OCI-LY1 (cell line): ENCODE results near the gene PRKCA.
"Not testable (repeated sequence)": the region's sequence is repeated elsewhere in the genome, so short reads cannot be mapped to it uniquely, and the experiment has no call there.

Experiments
- H2AFZ ChIP-seq: fragments of 200-600 bp; sonication (generic), shearing (Covaris generic); 2 replicates; pipeline ENCODE4 v1.6.0; 2014; ENCODE audit warnings: antibody characterized with exemption, mild to moderate bottlenecking, low read length
- H3F3A ChIP-seq: fragments of 200-600 bp; sonication (generic), shearing (Covaris generic); 2 replicates; pipeline ENCODE4 v1.6.0; 2014; ENCODE audit warnings: mild to moderate bottlenecking, antibody characterized with exemption, low read length, moderate library complexity; ENCODE audit not compliant: insufficient read depth
- H3K27ac ChIP-seq: fragments of 200-600 bp; sonication (generic); 2 replicates; pipeline ENCODE4 v1.5.1; 2014; ENCODE audit warnings: low read length, mixed run types, mild to moderate bottlenecking, low read depth; ENCODE audit not compliant: poor library complexity, severe bottlenecking
- H3K27me3 ChIP-seq: fragments of 200-600 bp; sonication (generic); 2 replicates; pipeline ENCODE4 v1.6.0; 2014; ENCODE audit warnings: antibody characterized with exemption, mild to moderate bottlenecking, low read length, moderate library complexity; ENCODE audit not compliant: insufficient read depth
- H3K36me3 ChIP-seq: fragments of 200-600 bp; sonication (generic); 2 replicates; pipeline ENCODE4 v1.6.1; 2014; ENCODE audit warnings: mild to moderate bottlenecking, antibody characterized with exemption, low read length, moderate library complexity, mixed read lengths; ENCODE audit not compliant: insufficient read depth
- H3K4me1 ChIP-seq: fragments of 200-600 bp; sonication (generic); 2 replicates; pipeline ENCODE4 v1.5.1; 2014; ENCODE audit warnings: mild to moderate bottlenecking, low read length, moderate library complexity; ENCODE audit not compliant: insufficient read depth, severe bottlenecking
- H3K4me2 ChIP-seq: fragments of 200-600 bp; sonication (generic), shearing (Covaris generic); 2 replicates; pipeline ENCODE4 v1.6.1; 2014; ENCODE audit warnings: low read length
- H3K4me3 ChIP-seq: fragments of 200-600 bp; sonication (generic); 2 replicates; pipeline ENCODE4 v1.5.1; 2014; ENCODE audit warnings: low read length, low read depth, mild to moderate bottlenecking, mixed read lengths; ENCODE audit not compliant: poor library complexity, severe bottlenecking
- H3K79me2 ChIP-seq: fragments of 200-600 bp; shearing (Covaris generic); 2 replicates; pipeline ENCODE4 v1.6.1; 2016; ENCODE audit warnings: mixed run types, low read length, mixed read lengths; ENCODE audit not compliant: insufficient read depth
- H3K9ac ChIP-seq: fragments of 200-600 bp; sonication (generic), shearing (Covaris generic); 2 replicates; pipeline ENCODE4 v1.6.1; 2014; ENCODE audit warnings: mild to moderate bottlenecking, low read length, mixed read lengths
- H3K9me2 ChIP-seq: fragments of 200-600 bp; sonication (generic), shearing (Covaris generic); 2 replicates; pipeline ENCODE4 v1.6.1; 2014; ENCODE audit warnings: low read depth, mild to moderate bottlenecking, low read length, mixed read lengths
- H3K9me3 ChIP-seq: fragments of 200-600 bp; shearing (Covaris generic); 2 replicates; pipeline ENCODE4 v1.6.1; 2014; ENCODE audit warnings: low read length, mixed read lengths
- H4K20me1 ChIP-seq: fragments of 200-600 bp; sonication (generic), shearing (Covaris generic); 2 replicates; pipeline ENCODE4 v1.6.0; 2016; ENCODE audit warnings: mild to moderate bottlenecking, low read length; ENCODE audit not compliant: insufficient read depth
- EZH2 ChIP-seq: fragments of 200-600 bp; sonication (generic), shearing (Covaris generic); IDR thresholded peaks from 2 replicates; pipeline ENCODE4 v1.8.0; 2017; ENCODE audit warnings: borderline replicate concordance, mixed run types, mild to moderate bottlenecking, antibody characterized with exemption, low read length, moderate library complexity, mixed read lengths
- TF ChIP-seq, protein P1 (sequence below): fragments of 200-600 bp; sonication (generic), shearing (Covaris generic); IDR thresholded peaks from 2 replicates; pipeline ENCODE4 v1.5.1; 2017; ENCODE audit warnings: mild to moderate bottlenecking, antibody characterized with exemption, low read length, moderate library complexity, mixed read lengths

The PRKCA gene

DNA sequence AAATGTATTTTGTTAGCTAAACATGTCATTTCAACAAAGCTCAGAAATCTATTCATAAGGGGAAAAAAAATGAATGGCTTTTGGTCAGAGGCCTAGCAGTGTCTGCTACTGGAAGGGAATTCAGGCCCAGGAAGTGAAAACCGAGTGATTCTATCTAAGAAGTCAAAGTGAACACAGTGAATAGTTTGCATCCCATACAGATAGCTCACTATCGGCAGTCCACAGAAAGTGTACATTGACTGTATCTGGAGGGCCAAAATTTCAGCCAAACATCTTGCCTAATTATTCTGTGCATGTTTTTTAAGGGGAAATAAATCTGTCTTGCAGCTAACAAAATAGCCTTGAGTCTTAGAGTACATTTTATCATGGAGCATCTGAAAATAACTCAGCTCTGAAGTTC is 318.1 kb downstream of the PRKCA start:
- Histone ChIP-seq H3K4me2 (no peak overlapping the region), H3K79me2 (no peaks in the 10 kb centered on the region), H2AFZ (no peak overlapping the region), H3K36me3 (peaks cover 4% of the 10 kb centered on the region; the same call in 1 of the 2 replicates), H3K4me1 (peaks cover 4% of the 10 kb centered on the region), H3K9ac (no peak overlapping the region), H3K27me3 (no peaks in the 10 kb centered on the region), H4K20me1 (no peaks in the 10 kb centered on the region), H3K9me3 (no peaks in the 10 kb centered on the region), H3K27ac (no peak overlapping the region), H3K4me3 (no peak overlapping the region), H3K9me2 (no peaks in the 10 kb centered on the region), H3F3A (no peaks in the 10 kb centered on the region)
- no peak for TF ChIP-seq EZH2
- TF ChIP-seq, protein P1, sequence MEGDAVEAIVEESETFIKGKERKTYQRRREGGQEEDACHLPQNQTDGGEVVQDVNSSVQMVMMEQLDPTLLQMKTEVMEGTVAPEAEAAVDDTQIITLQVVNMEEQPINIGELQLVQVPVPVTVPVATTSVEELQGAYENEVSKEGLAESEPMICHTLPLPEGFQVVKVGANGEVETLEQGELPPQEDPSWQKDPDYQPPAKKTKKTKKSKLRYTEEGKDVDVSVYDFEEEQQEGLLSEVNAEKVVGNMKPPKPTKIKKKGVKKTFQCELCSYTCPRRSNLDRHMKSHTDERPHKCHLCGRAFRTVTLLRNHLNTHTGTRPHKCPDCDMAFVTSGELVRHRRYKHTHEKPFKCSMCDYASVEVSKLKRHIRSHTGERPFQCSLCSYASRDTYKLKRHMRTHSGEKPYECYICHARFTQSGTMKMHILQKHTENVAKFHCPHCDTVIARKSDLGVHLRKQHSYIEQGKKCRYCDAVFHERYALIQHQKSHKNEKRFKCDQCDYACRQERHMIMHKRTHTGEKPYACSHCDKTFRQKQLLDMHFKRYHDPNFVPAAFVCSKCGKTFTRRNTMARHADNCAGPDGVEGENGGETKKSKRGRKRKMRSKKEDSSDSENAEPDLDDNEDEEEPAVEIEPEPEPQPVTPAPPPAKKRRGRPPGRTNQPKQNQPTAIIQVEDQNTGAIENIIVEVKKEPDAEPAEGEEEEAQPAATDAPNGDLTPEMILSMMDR: no peak

DNA sequence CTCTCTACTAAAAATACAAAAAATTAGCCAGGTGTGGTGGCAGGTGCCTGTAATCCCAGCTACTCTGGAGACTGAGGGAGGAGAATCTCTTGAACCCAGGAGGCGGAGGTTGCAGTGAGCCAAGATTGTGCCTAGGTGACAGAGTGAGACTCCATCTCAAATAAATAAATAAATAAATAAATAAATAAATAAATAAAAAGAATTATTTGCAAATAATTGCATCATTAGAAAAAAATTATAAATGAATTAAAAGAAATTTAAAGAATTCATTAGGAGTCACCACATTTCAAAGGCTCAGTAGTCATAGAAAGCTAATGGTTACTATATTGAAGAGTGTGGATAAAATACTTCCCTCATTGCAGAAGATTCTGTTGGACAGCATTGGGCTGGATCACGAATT is 322.2 kb downstream of the PRKCA start:
- not testable (repeated sequence) for H3K27me3 ChIP-seq, H4K20me1 ChIP-seq

DNA sequence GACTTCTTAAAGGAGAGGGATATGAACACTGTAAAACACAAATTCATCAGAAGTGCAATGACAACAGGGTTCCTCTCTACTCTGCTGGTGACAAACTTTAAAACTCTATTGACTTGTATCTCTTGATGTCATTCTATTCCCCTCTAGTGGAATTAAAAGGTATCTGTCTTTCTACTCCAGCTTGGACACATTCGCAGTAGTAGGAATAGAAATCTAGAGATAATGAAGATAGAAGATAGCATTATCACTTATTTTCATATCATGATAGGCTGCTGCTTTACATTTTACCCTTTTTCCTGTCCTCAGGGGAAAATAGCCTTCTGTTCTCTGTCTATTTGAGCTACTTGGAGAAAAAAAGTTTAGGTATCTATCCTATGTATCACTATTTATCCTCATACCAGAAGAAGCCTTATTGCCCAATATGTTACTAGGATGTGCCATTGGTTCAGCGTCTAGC is 322.9 kb downstream of the PRKCA start:
- Histone ChIP-seq H3F3A (no peaks in the 10 kb centered on the region), H3K27me3 (no peaks in the 10 kb centered on the region), H3K4me1 (peaks cover 4% of the 10 kb centered on the region), H3K9me3 (no peaks in the 10 kb centered on the region), H3K9ac (no peak overlapping the region), H3K4me2 (no peak overlapping the region), H3K4me3 (no peak overlapping the region), H3K9me2 (no peaks in the 10 kb centered on the region), H3K27ac (no peak overlapping the region), H4K20me1 (no peaks in the 10 kb centered on the region), H3K79me2 (no peaks in the 10 kb centered on the region), H2AFZ (no peak overlapping the region), H3K36me3 (peaks cover 4% of the 10 kb centered on the region; the same call in 1 of the 2 replicates)
- TF ChIP-seq EZH2: no peak
- TF ChIP-seq, protein P1: peak; percentile 60

More for the DNA sequence above, 322.2 kb downstream of the PRKCA start:
- not testable (repeated sequence) for H3K9me2 ChIP-seq, H3K79me2 ChIP-seq, H3K27ac ChIP-seq, H3K4me1 ChIP-seq, H3K9ac ChIP-seq, H3F3A ChIP-seq, H3K9me3 ChIP-seq, H3K4me3 ChIP-seq, H2AFZ ChIP-seq, H3K36me3 ChIP-seq, H3K4me2 ChIP-seq

DNA sequence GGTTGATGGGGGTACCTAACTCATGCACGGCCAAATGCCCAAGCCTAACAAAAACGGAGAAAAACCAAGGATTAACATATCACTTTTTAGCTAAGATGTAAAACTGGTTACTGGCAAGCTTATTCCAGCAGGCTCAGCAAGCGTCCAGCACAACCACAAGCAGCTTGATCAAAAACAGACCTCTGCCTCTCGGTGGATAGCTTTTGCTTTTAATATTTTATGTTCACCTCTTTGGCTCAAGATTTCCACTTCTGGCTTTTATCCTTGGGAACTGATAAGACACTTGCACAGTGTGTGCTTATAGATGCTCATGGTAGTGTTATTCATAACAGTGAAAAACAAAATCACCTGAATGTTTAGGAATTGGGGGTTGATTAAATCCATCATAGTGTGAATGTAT is 325.6 kb downstream of the PRKCA start:
- Histone ChIP-seq H3K4me2 (no peak overlapping the region), H3K4me3 (no peak overlapping the region), H3K27ac (no peak overlapping the region), H2AFZ (no peak overlapping the region), H3K36me3 (no peaks in the 10 kb centered on the region; the same call in 1 of the 2 replicates), H3K27me3 (no peaks in the 10 kb centered on the region), H3K79me2 (no peaks in the 10 kb centered on the region), H3K9ac (no peak overlapping the region), H3K9me2 (no peaks in the 10 kb centered on the region), H3F3A (no peaks in the 10 kb centered on the region), H3K4me1 (peaks cover 8% of the 10 kb centered on the region), H4K20me1 (no peaks in the 10 kb centered on the region), H3K9me3 (no peaks in the 10 kb centered on the region)
- TF ChIP-seq, protein P1: no peak
- TF ChIP-seq EZH2: no peak
